ENCODE measurements around the gene CEP112.

CEP112 gene

GRCh38 chr17:65994679-65995078, 197.3 kb downstream of the CEP112 start:
- no peak for TF ChIP-seq CTCF (IDR thresholded peaks at IDR 0.05; ENCODE audit: extremely low read depth, insufficient read depth, missing control alignments)
- in situ Hi-C loops (cut with MboI; ENCODE audit: low pct_unique_long_range_greater_than_20kb, low sequenced_read_pairs, unreplicated experiment): no loop called here
- DNase-seq (ENCODE audit: low spot score): no peak

GRCh38 chr17:65994114-65994513, 197.8 kb downstream of the CEP112 start:
- no peak for DNase-seq (ENCODE audit: low spot score)
- no peak for TF ChIP-seq CTCF (IDR thresholded peaks at IDR 0.05; ENCODE audit: extremely low read depth, insufficient read depth, missing control alignments)
- in situ Hi-C loops (cut with MboI; ENCODE audit: low pct_unique_long_range_greater_than_20kb, low sequenced_read_pairs, unreplicated experiment): no loop called here

GRCh38 chr17:65990593-65990992, 201.3 kb downstream of the CEP112 start:
- no peak for TF ChIP-seq CTCF (IDR thresholded peaks at IDR 0.05; ENCODE audit: extremely low read depth, insufficient read depth, missing control alignments)
- in situ Hi-C loops (cut with MboI; ENCODE audit: low pct_unique_long_range_greater_than_20kb, low sequenced_read_pairs, unreplicated experiment): no loop called here
- DNase-seq (ENCODE audit: low spot score): no peak

GRCh38 chr17:65988451-65988850, 203.5 kb downstream of the CEP112 start:
- in situ Hi-C loops (cut with MboI; ENCODE audit: low pct_unique_long_range_greater_than_20kb, low sequenced_read_pairs, unreplicated experiment): loop anchor here (10.0 kb wide), 1 partner anchor 694 kb away; no protein-coding TSS in a partner anchor
- TF ChIP-seq CTCF (IDR thresholded peaks at IDR 0.05; ENCODE audit: extremely low read depth, insufficient read depth, missing control alignments): no peak
- no peak for DNase-seq (ENCODE audit: low spot score)

GRCh38 chr17:65987988-65988387, 203.9 kb downstream of the CEP112 start:
- DNase-seq (ENCODE audit: low spot score): peak; percentile 4
- in situ Hi-C loops (cut with MboI; ENCODE audit: low pct_unique_long_range_greater_than_20kb, low sequenced_read_pairs, unreplicated experiment): loop anchor here (10.0 kb wide), 1 partner anchor 693 kb away; no protein-coding TSS in a partner anchor
- peak; percentile 49 for TF ChIP-seq CTCF (IDR thresholded peaks at IDR 0.05; ENCODE audit: extremely low read depth, insufficient read depth, missing control alignments)

- DNase-seq (ENCODE audit: low spot score): no peak
- TF ChIP-seq CTCF (IDR thresholded peaks at IDR 0.05; ENCODE audit: extremely low read depth, insufficient read depth, missing control alignments): no peak
- in situ Hi-C loops (cut with MboI; ENCODE audit: low pct_unique_long_range_greater_than_20kb, low sequenced_read_pairs, unreplicated experiment): loop anchor here (10.0 kb wide), 1 partner anchor 691 kb away; no protein-coding TSS in a partner anchor
Observed at GRCh38 chr17:65985571-65985970, 206.4 kb downstream of the CEP112 start.

- in situ Hi-C loops (cut with MboI; ENCODE audit: low pct_unique_long_range_greater_than_20kb, low sequenced_read_pairs, unreplicated experiment): loop anchor here (10.0 kb wide), 1 partner anchor 689 kb away; no protein-coding TSS in a partner anchor
- no peak for DNase-seq (ENCODE audit: low spot score)
Observed at GRCh38 chr17:65984299-65984698, 207.6 kb downstream of the CEP112 start.

More at GRCh38 chr17:65984299-65984698, 207.6 kb downstream of the CEP112 start:
- no peak for TF ChIP-seq CTCF (IDR thresholded peaks at IDR 0.05; ENCODE audit: extremely low read depth, insufficient read depth, missing control alignments)

Data from GM13977 (cell line).